ENCODE measurements around the gene ENTPD2.

- no peak for TF ChIP-seq YY1 (IDR thresholded peaks at IDR 0.05)
- TF ChIP-seq CTCF (IDR thresholded peaks at IDR 0.05; ENCODE audit: low read depth, low read length, missing input control), result peak; percentile 56
- TF ChIP-seq REST (IDR thresholded peaks at IDR 0.05), result no peak
- TF ChIP-seq HNF4G (IDR thresholded peaks at IDR 0.05), result no peak
Measured at GRCh38 chr9:137049544-137050449, 4.1 kb downstream of the ENTPD2 start.
